NCI-H2196 (cell line): ENCODE results near the gene SERINC2.
"Not testable (repeated sequence)": the region's sequence is repeated elsewhere in the genome, so short reads cannot be mapped to it uniquely, and the experiment has no call there.

Source experiments
- DNase-seq: peaks from one replicate; lab custom pipeline; 2025; ENCODE audit not compliant: unreplicated experiment; lab: John Stamatoyannopoulos, UW

SERINC2 gene

GRCh38 chr1:31460027-31460426 is 47.0 kb downstream of the SERINC2 start:
- no peak for DNase-seq

DNA sequence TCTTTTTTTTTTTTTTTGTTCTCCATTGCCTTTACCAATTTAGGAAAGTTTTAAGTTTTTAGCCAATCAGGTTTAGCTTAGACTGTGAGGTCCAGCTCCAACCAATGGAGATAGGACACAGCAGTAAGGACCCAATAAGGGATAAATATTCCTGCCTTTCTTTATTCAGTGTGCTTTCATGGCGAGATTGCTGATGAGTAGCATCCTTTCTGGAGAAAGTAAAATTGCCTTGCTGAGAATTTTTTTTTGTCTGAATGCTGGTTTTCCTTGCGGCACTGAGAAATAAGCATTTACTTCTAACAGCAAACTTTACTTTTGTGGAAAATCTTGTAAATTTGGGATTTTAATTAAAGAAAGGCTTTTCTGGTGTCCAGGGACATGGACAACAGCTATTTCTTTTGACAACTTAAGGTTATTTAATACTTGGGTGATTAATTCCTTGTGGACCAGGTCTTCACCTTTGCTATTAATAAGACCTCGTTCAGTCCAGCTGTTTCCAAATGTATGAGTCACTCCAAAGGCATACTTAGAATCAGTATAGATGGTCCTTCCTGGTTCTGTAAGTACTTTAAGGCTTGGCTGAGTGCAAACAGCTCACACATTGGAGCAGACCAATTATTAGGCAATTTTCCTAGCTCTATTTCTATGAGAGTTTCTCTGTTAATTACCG is 54.1 kb downstream of the SERINC2 start:
- no peak for DNase-seq

DNA sequence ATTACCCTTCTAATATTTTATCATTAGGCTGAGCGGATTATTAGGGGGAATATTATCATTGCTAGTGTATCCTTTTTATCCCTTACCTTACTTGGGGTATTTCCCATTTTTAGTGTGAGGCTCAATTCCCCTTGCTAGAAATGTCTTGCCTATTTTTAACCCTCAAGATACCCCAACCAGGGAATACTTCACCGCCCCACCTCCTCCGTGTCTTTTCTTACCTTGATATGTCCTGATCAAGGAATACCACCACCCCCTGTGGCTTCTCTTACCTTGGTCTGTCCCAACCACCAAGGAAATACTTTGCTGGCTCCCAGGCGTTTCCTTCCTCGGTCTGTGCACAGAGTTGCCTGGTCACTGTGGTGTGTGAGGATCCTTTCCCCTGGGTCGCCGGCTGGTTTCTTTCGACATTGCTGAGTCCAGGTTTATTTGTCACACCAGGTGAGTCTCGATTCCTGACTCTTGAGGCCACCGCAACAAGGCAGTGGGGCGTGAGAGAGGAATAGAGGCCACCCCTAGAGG is 57.8 kb downstream of the SERINC2 start:
- DNase-seq: no peak

- DNase-seq: peak; percentile 28
Measured at GRCh38 chr1:31471452-31472313, 58.7 kb downstream of the SERINC2 start.

DNA sequence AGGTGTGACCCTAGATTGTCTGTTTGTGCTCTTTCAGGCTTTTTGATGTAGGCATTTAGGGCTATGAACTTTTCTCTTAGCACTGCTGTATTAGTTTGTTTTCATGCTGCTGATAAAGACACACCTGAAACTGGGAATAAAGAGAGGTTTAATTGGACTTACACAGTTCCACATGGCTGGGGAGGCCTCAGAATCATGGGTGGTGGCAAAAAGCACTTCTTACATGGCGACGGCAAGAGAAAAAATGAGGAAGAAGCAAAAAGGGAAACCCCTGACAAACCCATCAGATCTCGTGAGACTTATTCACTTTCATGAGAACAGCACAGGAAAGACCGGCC is 59.3 kb downstream of the SERINC2 start:
- DNase-seq: not testable (repeated sequence)

- not testable (repeated sequence) for DNase-seq
Measured at GRCh38 chr1:31472673-31473072, 59.7 kb downstream of the SERINC2 start.

DNA sequence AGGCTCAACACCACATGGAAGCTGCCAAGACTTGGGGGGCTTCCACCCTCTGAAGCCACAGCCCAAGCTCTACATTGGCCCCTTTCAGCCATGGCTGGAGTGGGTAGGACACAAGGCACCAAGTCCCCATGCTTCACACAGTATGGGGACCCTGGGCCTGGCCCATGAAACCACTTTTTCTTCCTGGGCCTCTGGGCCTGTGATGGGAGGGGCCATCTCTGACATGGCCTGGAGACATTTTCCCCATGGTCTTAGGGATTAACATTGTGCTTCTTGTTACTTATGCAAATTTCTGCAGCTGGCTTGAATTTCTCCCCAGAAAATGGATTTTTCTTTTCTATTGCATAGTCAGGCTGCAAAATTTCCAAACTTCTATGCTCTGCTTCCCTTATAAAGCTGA is 60.5 kb downstream of the SERINC2 start:
- DNase-seq: not testable (repeated sequence)

DNA sequence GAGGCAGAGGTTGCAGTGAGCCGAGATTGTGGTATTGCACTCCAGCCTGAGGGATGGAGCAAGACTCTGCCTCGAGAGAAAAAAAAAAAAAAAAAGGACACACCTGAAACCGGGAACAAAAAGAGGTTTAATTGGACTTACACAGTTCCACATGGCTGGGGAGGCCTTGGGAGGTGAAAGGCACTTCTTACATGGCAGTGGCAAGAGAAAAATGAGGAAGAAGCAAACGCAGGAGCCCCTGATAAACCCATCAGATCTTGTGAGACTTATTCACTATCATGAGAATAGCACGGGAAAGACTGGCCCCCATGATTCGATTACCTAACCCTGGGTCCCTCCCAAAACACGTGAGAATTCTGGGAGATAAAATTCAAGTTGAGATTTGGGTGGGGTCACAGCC is 61.6 kb downstream of the SERINC2 start:
- DNase-seq: not testable (repeated sequence)

- DNase-seq: no peak
Measured at GRCh38 chr1:31476891-31477846, 64.2 kb downstream of the SERINC2 start.

DNA sequence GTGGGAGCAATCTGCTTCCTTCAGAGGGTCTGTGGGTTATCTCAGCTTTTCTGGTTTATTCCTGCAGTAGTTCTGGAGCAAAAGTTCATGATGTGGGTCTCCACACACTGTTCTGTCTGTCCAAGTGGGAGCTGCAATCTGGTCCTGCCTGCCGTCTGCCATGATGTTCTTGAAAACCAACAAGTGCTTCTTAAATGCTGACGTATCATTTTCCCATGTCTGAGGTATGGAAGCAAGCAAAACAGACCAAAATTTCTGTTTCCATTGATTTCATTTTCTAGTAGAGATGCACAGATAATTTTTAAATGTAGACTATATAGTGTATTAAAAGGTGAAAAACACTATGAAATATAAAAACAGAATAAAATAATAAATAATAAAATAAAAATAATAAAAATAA is 65.2 kb downstream of the SERINC2 start:
- no peak for DNase-seq

DNA sequence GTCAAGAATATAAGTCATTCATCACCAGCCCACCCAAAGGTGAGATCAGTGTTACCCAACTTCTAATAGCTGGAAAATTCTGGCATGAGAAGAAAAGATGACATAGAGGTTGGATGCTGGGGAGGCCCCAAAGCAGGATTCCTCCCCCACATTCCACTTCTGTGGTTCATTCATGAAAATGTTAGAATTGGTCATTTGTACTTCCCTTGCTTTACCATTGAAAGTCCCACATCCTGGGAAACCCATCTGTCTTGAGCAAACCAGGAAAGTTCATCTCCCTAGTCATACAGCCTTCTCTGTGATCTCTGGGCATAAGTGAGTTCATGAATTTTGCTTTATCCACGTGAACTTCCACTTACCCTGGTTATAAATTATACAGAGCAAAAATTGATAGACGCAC is 66.8 kb downstream of the SERINC2 start:
- DNase-seq: no peak

DNA sequence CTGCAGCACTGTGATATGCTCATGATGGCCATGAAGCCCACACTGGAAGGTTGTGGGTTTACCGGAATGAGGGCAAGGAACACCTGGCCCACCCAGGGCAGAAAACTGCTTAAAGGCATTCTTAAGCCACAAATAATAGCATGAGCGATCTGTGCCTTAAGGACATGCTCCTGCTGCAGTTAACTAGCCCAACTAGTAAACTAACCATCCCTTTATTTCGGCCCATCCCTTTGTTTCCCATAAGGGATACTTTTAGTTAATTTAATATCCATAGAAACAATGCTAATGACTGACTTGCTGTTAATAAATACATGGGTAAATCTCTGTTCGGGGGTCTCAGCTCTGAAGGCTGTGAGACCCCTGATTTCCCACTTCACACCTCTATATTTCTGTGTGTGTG is 67.4 kb downstream of the SERINC2 start:
- DNase-seq: not testable (repeated sequence)

GRCh38 chr1:31482482-31483011 is 69.5 kb downstream of the SERINC2 start:
- DNase-seq: no peak

DNA sequence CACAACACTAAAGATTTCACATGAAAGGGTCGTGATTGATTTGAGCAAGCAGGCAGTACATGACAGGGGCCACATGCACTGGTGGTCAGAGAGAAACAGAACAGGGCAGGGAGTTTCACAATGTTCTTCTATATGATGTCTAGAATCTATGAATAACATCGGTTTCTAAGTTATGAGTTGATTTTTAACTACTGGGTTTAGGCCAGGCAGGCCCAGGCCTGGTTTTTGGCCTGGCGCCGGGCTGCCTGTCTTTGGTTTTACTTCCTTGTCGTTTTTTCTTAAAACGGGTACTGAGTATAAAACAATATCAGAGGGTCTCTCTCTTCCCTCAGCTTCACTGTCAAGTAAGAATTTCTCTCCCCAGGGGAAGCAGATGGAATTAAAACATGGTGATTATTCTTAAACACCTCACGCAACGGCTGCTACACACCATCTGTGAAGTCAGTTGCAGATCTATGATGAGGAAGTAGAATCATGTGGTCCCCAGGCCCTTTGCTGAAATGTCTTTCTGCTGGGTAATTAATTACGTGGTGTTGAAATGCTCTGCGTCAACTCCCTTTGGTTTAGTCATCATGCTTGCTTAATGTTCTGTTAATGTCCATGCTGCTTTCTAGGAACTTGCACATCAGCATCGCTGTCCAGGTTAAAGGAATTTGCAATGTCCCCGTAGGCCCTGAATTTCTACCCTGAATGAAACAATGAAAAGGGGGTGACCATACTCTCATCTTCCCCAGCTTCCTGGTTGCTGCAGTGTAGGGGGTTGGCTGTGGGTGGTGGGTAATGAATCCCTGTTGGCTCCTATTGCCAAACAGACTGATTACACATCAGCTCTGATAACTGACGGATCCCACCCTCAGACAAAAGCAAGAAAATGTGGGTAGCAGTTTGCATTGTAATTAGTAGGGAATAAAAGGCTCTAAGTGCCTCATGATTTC is 70.3 kb downstream of the SERINC2 start:
- DNase-seq: no peak
